GM04504 (cell line): ENCODE measurements around the gene ZDHHC14.
A peak's percentile ranks its signal among the peaks of the same experiment; 100 is the strongest.

Source experiments
- DNase-seq: peaks from one replicate; pipeline ENCODE4 v3.0.0-alpha.2; 2012; ENCODE audit warnings: low read depth

ZDHHC14 gene

DNA sequence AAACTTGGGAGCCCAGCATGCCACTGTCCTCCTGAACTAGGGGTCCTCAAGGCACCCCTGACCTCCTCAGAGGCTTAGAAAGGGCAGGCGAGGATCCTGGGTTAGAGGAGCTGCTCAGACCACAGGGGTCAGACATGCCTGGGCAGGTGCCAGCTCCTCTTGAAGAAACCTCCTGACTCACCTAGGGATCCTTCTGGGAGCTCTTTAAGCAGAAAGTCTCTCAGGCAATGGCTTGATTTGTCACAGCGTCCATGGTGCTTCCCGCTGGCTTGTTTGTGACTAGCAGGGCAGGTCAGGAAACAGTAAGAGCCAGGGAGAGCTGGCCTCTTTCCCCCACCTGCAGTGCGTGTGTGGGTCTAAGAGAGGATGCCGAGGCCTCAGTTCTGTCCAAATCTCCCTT lies 267.6 kb downstream of the ZDHHC14 start:
- no peak for DNase-seq

DNA sequence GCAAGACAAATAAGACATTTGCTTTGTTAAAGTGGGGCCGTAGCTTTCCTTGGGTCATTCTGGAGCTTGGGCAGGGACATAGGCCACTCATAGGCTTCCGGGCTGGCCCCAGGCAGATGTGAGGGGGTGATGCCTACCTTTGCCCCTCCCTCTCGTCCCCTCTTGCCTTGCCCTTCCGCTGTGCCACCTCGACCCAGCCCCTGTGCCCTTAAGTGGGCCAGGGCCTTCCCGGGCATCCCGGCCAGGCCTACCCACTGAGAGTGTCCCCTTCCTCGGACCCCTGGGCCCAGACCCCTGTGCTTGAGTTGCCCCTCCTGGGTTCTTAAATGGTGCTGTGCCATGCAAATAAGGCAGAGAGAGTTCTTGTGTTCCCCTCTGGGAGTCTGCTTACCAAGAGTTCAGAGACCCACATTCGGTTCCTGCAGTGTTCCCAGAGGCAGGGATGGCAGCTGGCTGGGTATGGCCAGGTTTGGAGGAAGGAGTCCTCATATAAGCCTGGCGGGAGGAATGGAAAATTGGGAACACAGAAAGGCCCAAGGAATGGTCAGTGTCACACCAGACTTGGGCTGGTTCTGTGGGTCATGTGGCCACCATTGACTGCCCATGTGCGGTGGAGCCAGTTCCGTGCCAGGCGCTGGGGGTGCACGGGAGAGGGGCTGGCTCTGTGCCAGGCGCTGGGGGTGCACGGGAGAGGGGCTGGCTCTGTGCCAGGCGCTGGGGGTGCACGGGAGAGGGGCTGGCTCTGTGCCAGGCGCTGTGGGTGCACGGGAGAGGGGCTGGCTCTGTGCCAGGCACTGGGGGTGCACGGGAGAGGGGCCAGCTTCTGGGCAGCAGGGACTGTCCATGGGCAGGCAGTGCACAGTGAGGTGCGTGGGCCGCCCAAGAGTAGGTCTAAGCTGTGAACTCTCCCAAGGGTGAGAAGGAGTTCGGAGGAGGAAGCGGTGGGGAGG lies 268.6 kb downstream of the ZDHHC14 start:
- no peak for DNase-seq

DNA sequence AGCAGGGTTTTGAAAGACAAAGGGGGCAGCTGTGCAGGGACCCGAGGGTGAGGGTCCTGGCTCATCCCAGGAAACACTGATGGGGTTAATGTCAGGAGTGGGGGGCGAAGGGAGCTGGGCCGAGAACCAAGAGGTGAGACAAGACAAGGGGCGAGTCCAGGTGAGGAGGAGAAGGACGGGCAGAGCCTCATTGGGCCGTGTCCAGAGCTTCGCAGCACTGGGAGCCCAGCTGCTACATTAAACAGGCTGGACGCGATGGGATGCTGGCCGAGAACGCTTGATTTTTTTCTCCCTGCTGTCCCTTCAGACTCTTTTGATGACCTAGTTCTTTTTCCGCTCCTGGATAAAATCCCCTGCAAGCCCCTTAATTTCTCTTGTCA lies 269.3 kb downstream of the ZDHHC14 start:
- no peak for DNase-seq

DNA sequence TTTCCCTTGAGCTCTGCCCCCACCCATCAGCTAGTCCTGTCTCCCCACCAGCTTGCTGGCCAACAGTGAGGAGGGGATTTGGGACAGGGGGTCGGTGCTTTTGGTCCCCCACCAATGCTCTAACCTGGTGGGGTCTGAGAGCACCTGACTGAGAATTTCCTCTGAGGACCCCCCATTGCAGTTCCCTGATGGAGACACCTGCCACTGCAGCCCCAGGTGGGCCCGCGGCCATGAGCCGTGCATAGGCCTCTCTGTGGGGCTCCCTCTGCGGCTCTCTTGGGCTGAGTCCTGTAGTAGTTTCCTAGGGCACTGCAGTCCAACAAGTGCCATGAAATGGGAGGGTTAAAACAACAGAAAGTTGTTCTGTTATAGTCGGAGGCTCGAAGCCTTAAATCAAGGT lies 269.8 kb downstream of the ZDHHC14 start:
- DNase-seq = no peak

DNA sequence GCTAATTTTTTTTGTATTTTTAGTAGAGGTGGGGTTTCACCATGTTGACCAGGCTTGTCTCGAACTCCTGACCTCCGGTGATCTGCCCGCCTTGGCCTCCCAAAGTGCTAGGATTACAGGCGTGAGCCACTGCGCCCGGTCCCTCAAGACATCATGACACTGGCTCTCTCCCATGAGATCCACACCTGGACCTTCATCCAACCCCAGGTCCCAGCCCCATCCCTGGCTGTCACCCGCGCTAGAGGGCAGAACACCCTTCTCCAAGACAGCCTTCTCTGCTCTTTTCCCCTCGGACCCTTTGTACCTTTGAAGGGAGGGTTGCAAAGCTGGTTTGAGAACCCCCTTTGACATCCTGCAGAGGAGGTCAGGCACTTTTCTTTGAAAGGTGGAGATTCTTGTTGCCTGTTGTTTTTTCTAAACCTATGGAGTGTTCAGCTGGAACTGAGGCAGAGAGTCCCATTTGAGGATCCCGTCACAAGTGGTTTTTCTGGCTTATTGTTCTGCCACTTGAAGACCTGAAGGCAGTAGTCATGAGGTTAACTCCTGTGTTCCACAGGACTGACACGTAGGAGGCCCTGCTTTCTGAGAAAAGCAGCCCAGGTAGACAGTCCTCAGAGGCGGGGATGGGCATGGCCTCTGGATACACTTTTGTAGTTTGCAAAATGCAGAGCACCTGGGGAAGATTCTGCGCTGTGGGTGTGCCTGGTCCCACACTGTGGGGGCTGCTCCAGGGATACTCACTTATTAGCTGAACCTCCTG lies 270.9 kb downstream of the ZDHHC14 start:
- no peak for DNase-seq

DNA sequence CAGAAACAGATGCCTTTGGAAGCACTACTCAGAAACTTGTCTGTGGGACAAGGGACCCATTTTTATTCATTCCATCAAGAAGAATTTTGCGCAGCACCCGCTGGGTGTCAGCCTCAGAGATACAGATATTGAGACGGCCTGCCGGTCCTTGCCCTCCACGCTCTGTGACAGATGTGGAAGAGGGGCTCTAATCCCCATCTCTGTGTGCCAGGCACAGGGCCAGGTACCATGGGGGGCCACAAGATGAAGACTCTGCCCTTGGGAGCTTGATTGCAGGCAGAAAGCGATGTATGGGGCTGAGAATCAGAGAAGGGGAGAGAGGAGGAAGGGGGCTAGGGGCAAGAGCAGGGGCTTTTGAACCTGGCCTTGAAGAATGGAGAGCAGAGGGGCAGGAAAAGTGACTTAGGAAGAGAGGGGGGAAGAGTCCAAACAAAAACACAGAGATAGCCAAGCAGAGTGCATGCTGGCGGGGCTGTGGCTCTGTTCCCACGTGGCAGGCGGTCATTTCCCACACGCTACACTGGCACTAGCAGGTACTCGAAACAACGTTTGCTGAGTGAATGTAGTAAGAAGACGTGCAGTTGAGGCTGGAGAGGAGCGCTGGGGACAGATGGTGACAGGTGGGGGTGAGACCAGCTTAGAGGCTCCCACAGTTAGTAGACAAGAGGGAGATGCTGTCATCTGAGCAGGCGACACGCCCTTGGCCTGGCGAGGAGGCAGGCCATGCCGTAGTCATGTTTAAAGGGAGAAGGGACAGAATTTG lies 271.8 kb downstream of the ZDHHC14 start:
- no peak for DNase-seq

DNA sequence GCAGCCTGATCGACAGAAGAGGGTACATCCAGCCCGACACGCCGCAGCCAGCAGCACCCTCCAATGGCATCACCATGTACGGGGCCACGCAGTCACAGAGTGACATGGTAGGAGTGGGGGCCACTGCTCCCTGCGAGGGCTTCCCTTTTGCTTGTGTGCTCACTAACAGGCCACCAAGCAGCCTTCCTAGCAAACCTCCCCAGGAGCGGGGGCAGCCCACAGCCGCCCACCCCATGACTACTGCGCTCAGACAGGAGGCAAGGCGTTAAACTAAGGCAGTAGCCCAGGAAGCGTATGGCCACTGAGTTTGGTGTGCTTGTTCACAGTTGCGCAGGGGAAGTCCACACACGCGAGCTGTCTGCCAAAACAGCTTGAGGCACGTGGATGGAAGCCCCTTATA lies 272.5 kb downstream of the ZDHHC14 start:
- DNase-seq = no peak

DNA sequence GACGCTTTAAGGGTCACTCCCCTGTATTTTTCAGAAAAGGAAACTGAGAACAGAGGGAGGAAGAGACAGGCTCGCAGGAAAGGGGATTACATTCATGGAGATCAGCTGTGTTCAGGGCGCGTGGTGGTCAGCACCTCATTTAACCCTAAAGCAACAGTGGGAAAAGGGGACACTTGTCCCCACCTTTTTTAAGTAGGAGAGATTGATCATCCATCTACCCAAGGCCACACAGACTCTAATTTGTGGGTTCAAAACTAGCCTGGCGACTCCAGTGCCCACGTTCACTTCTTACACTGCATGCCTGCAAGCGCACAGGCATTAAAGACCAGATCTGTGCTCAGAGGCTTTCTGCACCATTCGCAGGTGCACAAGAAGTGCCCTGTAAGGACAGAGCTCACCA lies 274.1 kb downstream of the ZDHHC14 start:
- no peak for DNase-seq

DNA sequence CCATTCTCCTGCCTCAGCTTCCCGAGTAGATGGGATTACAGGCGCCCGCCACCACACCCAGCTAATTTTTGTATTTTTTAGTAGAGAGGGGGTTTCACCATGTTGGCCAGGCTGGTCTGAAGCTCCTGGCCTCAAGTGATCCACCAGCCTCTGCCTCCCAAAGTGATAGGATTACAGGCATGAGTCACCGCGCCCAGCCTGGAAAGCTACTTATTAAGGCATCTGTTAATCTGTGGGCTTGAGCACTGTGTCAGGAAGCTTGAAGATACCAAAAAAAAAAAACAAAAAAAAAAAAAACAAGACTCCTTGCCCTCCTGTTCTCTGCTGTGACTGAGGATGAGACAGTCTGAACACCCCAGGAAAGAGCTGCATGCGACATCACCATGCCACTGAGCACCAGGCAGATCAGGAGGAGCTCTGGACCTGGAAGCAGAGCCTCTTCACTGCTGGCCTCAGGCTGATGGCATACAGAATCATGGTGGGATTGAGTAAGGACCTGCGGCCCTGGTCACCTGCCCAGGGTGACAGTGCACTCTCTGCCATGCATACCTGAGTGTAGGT lies 275.5 kb downstream of the ZDHHC14 start:
- DNase-seq = no peak

DNA sequence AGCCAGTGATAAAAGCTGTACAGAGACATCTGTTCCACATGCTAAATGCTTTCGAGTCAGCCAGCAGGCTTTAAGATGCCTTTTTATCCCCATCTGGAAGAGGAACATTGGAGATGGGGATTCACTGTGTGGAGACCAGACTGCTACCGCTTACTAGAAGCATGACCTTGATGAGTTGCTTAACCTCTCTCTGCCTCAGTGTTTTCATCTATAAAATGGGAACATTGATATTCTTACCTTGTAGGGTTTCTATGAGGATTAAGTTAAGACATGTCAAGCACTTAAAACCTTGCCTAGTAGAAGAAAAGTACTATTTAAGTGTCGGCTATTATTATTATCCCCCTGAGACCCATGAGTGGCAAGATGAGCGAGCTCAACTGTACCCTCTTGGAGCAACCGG lies 276.8 kb downstream of the ZDHHC14 start:
- DNase-seq = no peak

DNA sequence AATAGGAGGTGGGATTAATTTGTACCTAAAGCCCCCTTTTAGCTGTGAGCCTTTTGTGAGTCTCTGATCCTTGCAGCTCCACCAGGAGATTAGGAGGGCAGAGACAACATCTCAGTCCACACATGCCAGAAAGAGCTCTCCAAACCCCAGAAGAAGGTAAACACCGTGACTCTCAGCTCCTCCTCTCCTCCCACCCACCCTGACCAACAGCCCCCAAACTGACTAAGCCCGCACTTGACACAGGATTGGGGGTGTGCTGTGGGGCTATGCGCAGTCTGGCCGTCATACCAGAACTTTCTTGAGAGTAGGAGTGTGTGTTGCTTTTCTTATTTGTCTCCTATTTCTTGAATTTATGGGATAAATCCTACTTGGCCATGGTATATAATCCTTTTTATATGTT lies 277.3 kb downstream of the ZDHHC14 start:
- no peak for DNase-seq

DNA sequence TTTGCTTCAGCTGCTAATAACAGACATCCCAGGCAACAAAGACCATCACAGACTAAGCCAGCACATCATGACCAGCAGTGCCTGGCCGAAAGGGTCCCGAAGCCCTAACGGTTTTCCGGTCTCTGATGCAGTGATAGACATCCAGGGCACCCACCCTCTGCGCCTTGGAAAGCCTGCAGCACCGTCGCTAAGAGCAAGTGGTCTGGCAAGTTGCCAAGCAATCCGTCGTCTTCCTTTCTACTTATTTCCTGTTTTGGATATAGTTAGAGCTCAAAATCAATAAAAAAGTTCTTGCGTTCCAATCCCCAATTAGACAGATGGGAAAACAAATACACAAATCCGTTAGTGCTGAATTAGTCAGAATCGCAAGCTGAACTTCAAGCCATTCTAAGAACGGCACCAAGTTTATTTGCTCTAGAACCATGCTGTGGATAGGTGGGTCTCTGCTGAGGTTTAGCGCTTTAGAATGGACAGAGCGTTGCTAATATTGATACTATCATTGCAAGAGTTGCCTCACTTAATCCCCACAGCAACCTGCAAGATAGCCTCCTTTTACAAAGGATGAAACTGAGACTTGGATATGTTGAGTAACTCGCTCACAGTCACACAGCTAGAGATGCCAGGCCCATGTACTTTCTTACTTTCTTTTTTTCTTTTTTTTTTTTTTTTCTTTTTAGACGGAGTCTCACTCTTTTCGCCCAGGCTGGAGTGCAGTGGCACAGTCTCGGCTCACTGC lies 278.7 kb downstream of the ZDHHC14 start:
- no peak for DNase-seq

DNA sequence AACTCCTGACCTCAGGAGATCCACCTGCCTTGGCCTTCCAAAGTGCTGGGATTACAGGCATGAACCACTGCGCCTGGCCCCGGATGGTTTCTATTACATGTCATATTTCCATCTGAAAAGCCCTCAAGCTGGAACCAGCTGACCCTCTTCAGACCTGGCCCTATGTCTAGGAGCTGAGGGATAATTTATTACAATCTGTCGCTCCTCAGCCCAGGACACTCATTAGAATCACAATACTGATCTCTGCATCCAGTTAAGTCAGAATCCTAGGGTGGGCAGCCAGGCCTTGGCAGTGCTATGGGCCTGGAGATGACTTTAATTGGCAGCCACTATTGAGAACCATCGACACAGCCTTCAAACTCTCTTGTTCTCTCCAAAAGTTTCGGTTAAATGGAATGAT lies 279.4 kb downstream of the ZDHHC14 start:
- no peak for DNase-seq

DNA sequence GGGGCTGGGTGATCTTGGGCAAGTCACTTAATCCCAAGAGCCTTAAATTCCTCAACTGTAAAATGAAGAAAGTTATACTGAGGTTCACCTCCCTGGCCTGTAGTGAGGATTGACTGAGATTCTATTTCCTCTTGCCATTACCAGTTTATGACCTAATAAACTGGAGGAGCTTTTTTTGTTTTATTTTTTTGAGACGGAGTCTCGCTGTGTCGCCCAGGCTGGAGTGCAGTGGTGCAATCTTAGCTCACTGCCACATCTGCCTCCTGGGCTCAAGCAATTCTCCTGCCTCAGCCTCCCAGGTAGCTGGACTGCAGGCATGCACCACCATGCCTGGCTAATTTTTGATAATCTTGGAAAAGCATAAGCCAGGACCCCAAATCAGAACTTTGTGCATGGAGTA lies 280.7 kb downstream of the ZDHHC14 start:
- DNase-seq = no peak

DNA sequence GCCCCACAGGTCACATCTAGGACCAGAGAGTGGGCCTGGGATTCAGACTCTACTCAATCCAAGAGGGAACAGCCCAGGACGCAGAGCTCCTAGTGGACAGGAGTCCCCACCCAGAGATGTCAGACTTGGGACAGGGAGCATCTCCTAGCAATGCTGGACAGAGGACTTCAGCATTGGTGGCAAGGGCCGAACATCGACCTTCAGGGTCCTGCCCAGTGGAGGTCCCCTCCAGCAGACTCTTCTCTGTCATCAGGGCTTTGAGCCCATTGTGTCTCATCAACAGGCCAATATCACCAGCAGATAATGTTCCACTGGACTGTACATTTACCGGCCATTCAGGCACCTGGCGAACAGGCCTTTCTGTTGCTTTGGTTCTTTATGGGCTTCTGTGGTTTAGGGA lies 282.3 kb downstream of the ZDHHC14 start:
- DNase-seq = no peak

DNA sequence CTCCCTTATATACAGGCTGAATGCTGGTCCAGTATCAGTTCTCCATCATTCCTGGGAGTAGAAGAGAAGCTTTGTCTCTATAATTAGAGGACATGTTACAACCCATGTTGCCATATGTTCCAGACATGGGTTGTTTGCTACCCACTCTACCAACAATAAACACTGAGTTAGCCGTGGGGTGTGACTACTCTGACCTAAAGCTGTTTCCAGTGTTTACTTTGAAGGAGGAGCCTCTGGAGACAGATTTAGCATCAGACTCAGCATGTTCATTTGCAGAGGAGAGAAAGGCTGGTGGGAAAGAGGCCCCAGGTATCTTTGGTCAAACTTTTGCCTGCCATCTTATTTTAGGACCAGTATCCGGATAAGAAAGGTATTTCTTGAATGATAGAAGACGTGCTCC lies 284.2 kb downstream of the ZDHHC14 start:
- DNase-seq = no peak

DNA sequence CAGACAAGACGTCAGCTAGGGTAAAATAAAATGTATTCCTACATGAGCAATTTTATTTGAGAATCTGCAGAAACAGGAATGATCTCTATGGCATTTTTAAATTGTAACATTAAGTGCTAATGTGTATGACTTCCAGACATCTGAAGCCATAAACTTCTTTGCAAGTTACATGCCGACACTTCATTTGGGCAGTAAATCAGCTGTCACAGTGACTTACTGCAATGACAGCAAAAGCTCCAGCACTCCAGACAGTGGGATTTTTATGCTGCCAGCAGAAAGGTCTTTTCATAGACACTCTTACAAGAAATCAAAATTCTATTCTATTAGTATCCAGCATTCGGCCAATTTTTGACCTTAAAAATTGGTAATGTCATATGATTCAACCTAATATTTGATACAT lies 285.7 kb downstream of the ZDHHC14 start:
- no peak for DNase-seq

DNA sequence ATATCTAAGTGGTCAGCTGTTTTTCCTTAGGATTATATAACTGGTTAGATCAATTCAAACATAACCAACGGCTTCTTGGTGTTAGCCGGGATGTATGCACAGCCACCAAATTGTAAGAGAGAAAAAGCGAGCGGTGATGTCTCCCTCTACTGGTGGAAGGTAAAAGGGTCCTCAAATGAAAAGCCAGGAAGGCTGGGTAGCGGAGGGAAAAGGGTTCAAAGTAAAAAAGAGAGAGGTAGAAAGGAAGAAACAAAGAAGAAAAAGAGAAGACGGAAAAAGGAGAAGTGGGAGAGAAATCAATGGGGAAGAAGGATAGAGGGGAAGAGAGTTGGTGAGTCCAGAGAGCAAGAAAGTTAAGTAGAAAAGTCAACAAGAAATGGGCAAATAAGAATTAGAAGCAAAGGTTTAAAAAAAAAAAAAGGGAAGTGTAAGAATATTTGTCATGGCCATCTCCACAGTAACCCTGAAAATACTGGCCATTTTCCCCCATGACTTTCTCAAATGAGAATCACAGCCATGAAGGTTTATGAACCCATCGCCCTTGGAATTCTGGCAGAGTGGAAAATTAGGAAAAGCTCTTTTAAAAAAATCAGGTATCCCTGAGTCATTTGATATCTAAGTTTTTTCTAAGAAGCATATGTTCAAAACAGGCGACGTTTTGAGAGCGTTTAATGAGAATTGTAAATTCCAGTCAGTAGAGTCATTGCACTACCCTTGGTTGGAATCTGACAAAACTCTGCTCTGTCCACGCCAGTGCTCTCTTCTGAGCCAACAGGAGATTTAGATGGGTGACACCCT lies 286.4 kb downstream of the ZDHHC14 start:
- peak; percentile 58 for DNase-seq

DNA sequence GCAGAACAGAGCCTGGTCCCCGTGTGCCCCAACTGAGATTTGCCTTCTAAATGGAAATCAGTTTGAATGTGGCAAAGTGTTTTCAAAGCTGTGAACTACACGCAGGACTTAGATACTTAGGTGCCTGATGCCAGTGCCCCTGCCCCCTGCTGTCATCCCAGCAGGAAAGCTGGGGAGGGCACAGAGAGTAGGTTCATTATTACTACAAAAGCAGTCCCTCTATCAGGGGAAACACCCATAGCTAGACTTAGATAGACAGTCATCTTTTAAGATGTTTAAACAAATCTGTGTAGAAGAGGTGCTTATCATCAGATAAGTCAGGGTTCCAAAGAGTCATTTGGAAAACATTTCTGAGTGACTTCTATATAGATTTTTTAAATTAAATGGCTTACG lies 287.0 kb downstream of the ZDHHC14 start:
- DNase-seq = no peak

DNA sequence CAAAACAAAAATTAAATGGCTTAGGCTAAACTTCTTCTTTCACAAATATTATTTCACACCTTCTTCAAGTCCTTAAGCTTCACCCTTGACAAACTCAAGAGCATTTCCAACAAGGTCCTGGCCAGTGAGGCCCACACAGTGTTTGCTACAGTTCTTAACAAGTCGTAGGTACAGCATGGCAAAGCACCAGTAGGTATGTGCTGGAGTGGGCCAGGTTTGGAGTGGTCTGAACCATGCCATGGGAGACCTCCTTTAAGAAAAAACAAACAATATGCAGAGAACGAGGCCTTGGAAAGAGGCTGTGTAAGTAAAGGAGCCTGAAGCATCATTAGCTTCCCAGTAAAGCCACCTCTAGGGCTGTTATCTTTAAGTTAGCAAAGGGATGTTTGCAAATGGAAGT lies 287.7 kb downstream of the ZDHHC14 start:
- no peak for DNase-seq

DNA sequence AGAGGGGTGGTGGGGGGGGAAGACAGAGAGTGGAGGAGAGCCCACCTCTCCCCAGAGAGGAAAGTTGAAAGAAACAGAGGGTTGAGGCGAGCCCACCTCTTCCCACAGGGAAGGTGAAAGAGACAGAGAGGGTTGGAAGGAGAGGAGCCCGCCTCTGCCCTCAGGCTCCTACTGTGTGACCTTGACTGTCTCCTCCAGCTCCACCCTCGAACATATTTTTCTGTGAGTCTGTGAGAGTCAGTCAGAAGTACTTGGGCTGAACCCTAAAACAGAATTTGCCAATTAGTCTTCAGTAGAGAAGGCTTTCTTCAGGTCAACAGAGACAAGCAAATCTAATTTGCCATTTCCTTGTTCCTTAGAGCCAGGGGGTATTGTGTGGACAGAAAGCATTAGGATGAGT lies 288.3 kb downstream of the ZDHHC14 start:
- no peak for DNase-seq
